GM19238 (cell line): Measurements from ENCODE around the gene NPIPB2.
"Not testable (repeated sequence)": the region's sequence is repeated elsewhere in the genome, so short reads cannot be mapped to it uniquely, and the experiment has no call there.

Source experiments
- DNase-seq: peaks from one replicate; pipeline ENCODE4 v3.0.0; 2011; ENCODE audit warnings: low spot score; ENCODE audit not compliant: insufficient read length

NPIPB2 gene

GRCh38 chr16:11941945-11942344, at the start of gene NPIPB2:
NPIPB2 (minus strand) TSS chr16:11942045; CDS start chr16:11942045, 0 bp downstream.
- not testable (repeated sequence) for DNase-seq

DNA sequence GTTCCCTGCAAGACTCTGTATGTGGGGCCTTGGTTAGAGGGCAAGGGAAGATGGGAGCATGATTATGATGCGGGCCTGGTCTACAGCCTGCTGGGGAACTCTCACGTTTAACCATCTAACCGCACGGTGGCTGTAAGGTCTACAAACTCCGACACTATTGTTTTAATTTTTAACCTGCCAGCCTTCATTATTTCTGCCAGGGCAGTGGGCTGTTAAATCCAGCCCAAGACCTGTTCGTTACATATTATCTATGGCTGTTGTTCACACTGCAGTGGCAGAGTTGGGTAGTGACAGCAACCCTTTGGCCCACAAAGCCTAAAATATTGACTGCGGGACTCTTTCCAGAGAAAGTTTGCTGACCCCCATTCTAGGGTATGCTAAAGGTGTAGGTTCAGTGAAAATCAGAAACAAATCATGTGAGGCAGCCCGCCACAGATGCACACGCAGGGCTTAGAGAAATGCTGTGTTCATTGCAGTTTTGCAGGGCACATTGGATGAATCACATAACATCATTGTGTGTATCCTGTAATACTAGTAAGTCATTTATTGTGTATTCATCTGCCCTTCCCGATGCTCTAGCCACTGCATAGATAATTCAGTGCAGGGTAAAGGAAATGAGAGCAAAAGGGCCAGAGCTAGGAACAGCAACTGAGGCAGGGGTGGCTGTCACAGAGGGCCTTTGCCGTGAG, 49.0 kb upstream of the NPIPB2 start:
- DNase-seq: no peak

DNA sequence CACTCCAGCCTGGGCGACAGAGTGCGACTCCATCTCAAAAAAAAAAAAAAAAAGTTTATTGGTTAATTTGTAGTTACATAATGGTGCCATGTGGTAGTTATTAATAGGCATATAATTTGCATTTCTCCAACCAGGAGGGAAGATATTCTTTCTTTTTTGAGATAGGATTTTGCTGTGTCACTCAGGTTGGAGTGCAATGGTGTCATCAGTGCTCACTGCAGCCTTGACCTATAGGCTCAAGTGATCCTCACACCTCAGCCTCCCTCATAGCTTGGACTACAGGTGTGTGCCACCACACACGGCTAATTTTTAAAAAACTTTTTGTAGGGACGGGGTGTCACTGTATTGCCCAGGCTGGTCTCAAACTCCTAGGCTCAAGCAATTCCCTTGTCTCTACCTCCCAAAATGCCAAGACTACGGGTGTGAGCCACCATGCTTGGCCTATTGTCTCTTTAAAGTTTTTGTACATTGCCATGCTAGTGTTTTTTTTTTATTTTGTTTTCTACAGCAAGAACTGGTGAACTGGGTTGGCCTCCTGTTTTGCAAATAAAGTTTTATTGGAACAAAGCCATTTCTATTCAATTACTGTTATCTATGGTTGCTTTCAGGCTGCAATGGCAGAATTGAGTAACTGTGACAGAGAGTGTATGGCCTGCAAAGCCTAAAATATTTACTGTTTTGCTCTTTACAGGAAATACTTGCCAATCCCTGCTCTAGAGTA, 46.6 kb upstream of the NPIPB2 start:
- DNase-seq: no peak

GRCh38 chr16:11986521-11987057, 44.7 kb upstream of the NPIPB2 start:
- DNase-seq: no peak

DNA sequence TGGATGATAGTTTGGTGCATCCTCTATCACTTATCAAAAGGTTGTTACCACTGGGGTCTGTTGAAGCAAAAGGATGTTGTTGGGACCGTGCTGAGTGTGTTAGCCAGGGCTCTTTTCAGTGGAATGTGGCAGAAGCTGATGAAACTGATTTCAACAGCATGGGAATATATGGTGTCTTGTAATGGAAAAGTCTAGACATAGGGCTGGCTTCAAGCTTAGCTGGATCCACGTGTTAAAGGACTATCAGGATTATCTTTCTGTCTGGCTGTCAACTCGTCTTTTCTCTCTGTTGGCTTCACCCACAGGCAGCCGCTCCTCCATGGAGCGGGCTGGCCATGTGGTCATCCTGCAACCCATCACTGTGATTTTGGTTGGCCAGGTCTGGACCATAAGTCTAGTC, 43.4 kb upstream of the NPIPB2 start:
- DNase-seq: no peak

- DNase-seq: no peak
These were observed 38.4 kb upstream of the NPIPB2 start for GRCh38 chr16:11980136-11980844.

GRCh38 chr16:11979013-11979672, 37.3 kb upstream of the NPIPB2 start:
- DNase-seq: no peak

- DNase-seq: no peak
These were observed 36.2 kb upstream of the NPIPB2 start for GRCh38 chr16:11978080-11978479.

GRCh38 chr16:11977376-11978041, 35.7 kb upstream of the NPIPB2 start:
- no peak for DNase-seq

DNA sequence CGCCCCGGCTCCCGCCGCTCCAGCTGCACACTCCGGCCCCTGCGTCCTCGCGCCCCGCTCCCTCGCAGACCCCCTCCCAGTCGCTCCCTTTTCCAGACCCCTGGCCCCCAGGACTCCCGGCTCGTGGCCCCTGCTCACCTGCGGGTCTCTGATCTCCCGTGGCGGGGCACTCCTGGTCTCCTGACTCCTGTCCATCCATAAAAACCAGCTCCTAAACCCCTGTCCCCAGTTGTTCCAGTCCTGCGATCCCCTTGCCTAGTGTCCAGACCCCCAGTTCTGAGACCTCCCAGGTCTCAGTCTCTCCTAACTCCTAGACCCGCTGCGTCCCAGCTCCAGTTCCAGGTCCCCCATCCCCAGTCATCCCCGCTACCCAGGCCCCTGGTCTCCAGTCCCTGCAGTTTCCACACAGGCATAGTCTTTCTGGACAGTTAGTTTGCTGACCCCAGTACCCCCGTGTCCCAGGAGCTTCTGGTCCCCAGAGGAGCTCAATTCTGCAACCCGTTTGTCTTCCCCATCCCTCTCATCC, 35.1 kb upstream of the NPIPB2 start:
- no peak for DNase-seq

GRCh38 chr16:11973070-11973469, 31.2 kb upstream of the NPIPB2 start:
- no peak for DNase-seq

GRCh38 chr16:11972128-11972527, 30.3 kb upstream of the NPIPB2 start:
- DNase-seq: no peak

DNA sequence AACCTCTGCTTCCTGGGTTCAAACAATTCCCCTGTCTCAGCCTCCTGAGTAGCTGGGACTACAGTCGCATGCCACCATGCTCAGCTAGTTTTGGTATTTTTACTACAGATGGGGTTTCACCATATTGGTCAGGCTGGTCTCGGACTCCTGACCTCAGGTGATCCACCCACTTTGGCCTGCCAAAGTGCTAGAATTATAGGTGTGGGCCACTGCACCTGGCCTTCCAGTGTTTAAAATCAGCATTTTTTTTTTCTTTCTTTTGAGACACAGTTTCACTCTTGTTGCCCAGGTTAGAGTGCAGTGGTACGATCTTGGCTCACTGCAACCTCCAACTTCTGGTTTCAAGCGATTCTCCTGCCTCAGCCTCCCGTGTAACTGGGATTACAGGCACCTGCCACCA, 28.4 kb upstream of the NPIPB2 start:
- not testable (repeated sequence) for DNase-seq

DNA sequence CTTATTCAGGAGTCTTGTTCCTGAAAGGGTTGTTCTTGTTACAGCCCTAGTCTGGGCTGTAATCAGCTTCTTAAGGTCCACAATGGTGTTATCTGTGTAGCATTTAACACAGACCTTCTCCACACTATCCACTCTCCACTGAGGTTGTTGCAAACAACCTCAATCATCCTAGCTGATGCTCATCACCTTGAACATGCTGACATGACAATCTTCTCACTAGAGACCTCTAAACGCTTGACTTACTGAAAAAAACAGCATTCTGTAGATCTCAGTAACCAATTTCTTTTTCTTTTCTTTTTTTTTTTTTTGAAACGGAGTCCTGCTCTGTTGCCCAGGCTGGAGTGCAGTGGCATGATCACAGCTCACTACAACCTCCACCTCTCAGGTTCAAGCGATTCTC, 26.7 kb upstream of the NPIPB2 start:
- no peak for DNase-seq

- no peak for DNase-seq
These were observed 25.5 kb upstream of the NPIPB2 start for GRCh38 chr16:11967195-11967911.

- no peak for DNase-seq
These were observed 24.3 kb upstream of the NPIPB2 start for GRCh38 chr16:11966173-11966572.

GRCh38 chr16:11964761-11965551, 23.1 kb upstream of the NPIPB2 start, which contains the start of gene TNFRSF17:
TNFRSF17 (plus strand) TSS chr16:11965210; CDS start chr16:11965325, 115 bp downstream.
- peak; percentile 57 for DNase-seq

DNA sequence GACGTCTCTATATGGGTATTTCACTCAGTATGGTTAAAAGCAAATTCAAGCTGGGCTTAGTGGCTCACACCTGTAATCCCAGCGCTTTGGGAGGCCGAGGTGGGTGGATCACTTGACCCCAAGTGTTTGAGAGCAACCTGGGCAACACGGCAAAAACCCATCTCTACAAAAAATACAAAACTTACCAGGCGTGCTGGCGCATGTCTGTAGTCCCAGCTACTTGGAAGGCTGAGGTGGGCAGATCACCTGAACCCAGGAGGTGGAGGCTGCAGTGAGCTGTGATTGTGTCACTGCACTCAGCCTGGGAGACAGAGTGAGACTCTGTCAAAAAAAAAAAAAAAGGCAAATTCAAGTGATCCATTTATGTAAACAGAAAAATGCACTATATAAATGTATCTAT, 21.9 kb upstream of the NPIPB2 start:
- no peak for DNase-seq

DNA sequence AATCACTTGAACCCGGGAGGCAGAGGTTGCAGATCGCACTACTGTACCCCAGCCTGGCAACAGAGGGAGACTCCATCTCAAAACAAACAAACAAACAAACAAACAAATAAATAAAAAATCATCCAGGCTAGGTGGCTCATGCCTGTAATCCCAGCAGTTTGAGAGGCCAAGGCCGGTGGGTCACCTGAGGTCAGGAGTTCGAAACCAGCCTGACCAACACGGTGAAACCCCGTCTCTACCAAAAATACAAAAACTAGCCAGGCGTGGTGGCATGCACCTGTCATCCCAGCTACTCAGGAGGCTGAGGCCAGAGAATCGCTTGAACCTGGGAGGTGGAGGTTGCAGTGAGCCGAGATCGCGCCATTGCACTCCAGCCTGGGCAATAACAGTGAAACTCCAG, 21.1 kb upstream of the NPIPB2 start:
- DNase-seq: not testable (repeated sequence)
